Trophoblast cell (in vitro differentiated cells and primary cell): ENCODE results near the gene UGT2B17.
"Not testable (repeated sequence)": the region's sequence is repeated elsewhere in the genome, so short reads cannot be mapped to it uniquely, and the experiment has no call there.

Source experiments
- DNase-seq, 2 donors: peaks; one replicate each; pipeline ENCODE4 v3.0.0-alpha.2; 2016
- H2AFZ ChIP-seq: 2 replicates; pipeline ENCODE4 v1.6.1; 2013; ENCODE audit warnings: low read length, moderate library complexity, mild to moderate bottlenecking; ENCODE audit not compliant: insufficient read depth, poor library complexity
- H2AK5ac ChIP-seq: 2 replicates; pipeline ENCODE4 v1.6.1; 2013; ENCODE audit warnings: mild to moderate bottlenecking, low read length
- H2BK120ac ChIP-seq: 2 replicates; pipeline ENCODE4 v1.6.1; 2013; ENCODE audit warnings: low read length, mild to moderate bottlenecking, moderate library complexity; ENCODE audit not compliant: insufficient read depth, poor library complexity
- H2BK12ac ChIP-seq: 2 replicates; pipeline ENCODE4 v1.6.1; 2013; ENCODE audit warnings: mild to moderate bottlenecking, low read length, moderate library complexity
- H2BK5ac ChIP-seq: 2 replicates; pipeline ENCODE4 v1.6.1; 2013; ENCODE audit warnings: low read length, low read depth, moderate library complexity, mild to moderate bottlenecking; ENCODE audit not compliant: poor library complexity
- H3K14ac ChIP-seq: 2 replicates; pipeline ENCODE4 v1.6.1; 2013; ENCODE audit warnings: mild to moderate bottlenecking, low read length
- H3K18ac ChIP-seq: 2 replicates; pipeline ENCODE4 v1.6.1; 2013; ENCODE audit warnings: mild to moderate bottlenecking, low read length
- H3K23ac ChIP-seq: 2 replicates; pipeline ENCODE4 v1.6.1; 2013; ENCODE audit warnings: low read length
- H3K27ac ChIP-seq: 2 replicates; pipeline ENCODE4 v1.5.1; 2013; ENCODE audit warnings: low read depth, mild to moderate bottlenecking, inconsistent platforms, low read length, moderate library complexity
- H3K27me3 ChIP-seq: 2 replicates; pipeline ENCODE4 v1.6.1; 2013; ENCODE audit warnings: inconsistent platforms, mild to moderate bottlenecking, low read length, moderate library complexity; ENCODE audit not compliant: insufficient read depth
- H3K36me3 ChIP-seq, 2 experiments: 1 replicate in 1 of 2; 2 replicates in 1 of 2; pipeline ENCODE4 v1.6.1; 2013; ENCODE audit warnings: low read length in 2 of 2, mild to moderate bottlenecking in 2 of 2, moderate library complexity in 1 of 2; ENCODE audit not compliant: insufficient read depth in 2 of 2, control insufficient read depth in 1 of 2
- H3K4ac ChIP-seq: 2 replicates; pipeline ENCODE4 v1.6.1; 2013; ENCODE audit warnings: low read depth, mild to moderate bottlenecking, low read length, moderate library complexity
- H3K4me1 ChIP-seq, 2 experiments: 1 replicate in 1 of 2; 2 replicates in 1 of 2; pipeline ENCODE4 v1.6.1; 2013; ENCODE audit warnings: low read length in 2 of 2, mild to moderate bottlenecking in 2 of 2, moderate library complexity in 1 of 2; ENCODE audit not compliant: insufficient read depth in 2 of 2, control insufficient read depth in 1 of 2
- H3K4me2 ChIP-seq: 2 replicates; pipeline ENCODE4 v1.6.1; 2013; ENCODE audit warnings: inconsistent platforms, mild to moderate bottlenecking, low read length, moderate library complexity
- H3K4me3 ChIP-seq: 2 replicates; pipeline ENCODE4 v1.5.1; 2013; ENCODE audit warnings: mild to moderate bottlenecking, low read depth, low read length, inconsistent platforms
- H3K79me1 ChIP-seq: one replicate; pipeline ENCODE4 v1.6.1; 2013; ENCODE audit warnings: low read length
- H3K79me2 ChIP-seq: 2 replicates; pipeline ENCODE4 v1.6.1; 2013; ENCODE audit warnings: low read length, mild to moderate bottlenecking; ENCODE audit not compliant: control insufficient read depth, insufficient read depth, poor library complexity
- H3K9ac ChIP-seq: 2 replicates; pipeline ENCODE4 v1.6.1; 2013; ENCODE audit warnings: mild to moderate bottlenecking, low read length
- H3K9me3 ChIP-seq: 2 replicates; pipeline ENCODE4 v1.6.1; 2013; ENCODE audit warnings: low read depth, mild to moderate bottlenecking, control low read depth, inconsistent platforms, low read length; ENCODE audit not compliant: insufficient read depth
- H4K12ac ChIP-seq: 2 replicates; pipeline ENCODE4 v1.6.1; 2013; ENCODE audit warnings: low read depth, mild to moderate bottlenecking, low read length, moderate library complexity
- H4K8ac ChIP-seq: 2 replicates; pipeline ENCODE4 v1.6.1; 2013; ENCODE audit warnings: low read depth, mild to moderate bottlenecking, low read length, moderate library complexity
- H4K91ac ChIP-seq: one replicate; pipeline ENCODE4 v1.6.1; 2013; ENCODE audit warnings: low read depth, mild to moderate bottlenecking, low read length, moderate library complexity
- WGBS: extraction: QIAGEN DNeasy Blood & Tissue Kit; methylation state at CpG from one replicate; pipeline ENCODE4 v1.1.7; 2013; ENCODE audit warnings: missing lambda C conversion rate; ENCODE audit not compliant: insufficient read length, insufficient coverage; ENCODE audit errors: extremely low coverage; 5-methylcytosine and 5-hydroxymethylcytosine counted together

Gene UGT2B17

GRCh38 chr4:68542742-68543141 is 33.4 kb downstream of the UGT2B17 start:
- not testable (repeated sequence) for H2AFZ ChIP-seq, H2BK12ac ChIP-seq, H3K27ac ChIP-seq, H3K14ac ChIP-seq, H3K9me3 ChIP-seq, H4K12ac ChIP-seq, H3K4me2 ChIP-seq, H3K27me3 ChIP-seq, H3K9ac ChIP-seq, H2BK120ac ChIP-seq, H3K4me3 ChIP-seq, H3K4ac ChIP-seq, H4K91ac ChIP-seq, H2AK5ac ChIP-seq, H3K79me1 ChIP-seq, H2BK5ac ChIP-seq, DNase-seq, H3K4me1 ChIP-seq, H4K8ac ChIP-seq, H3K36me3 ChIP-seq, H3K79me2 ChIP-seq, H3K18ac ChIP-seq, H3K23ac ChIP-seq
- WGBS, result no CpG with 5 or more reads among the region's 13 CpGs

DNA sequence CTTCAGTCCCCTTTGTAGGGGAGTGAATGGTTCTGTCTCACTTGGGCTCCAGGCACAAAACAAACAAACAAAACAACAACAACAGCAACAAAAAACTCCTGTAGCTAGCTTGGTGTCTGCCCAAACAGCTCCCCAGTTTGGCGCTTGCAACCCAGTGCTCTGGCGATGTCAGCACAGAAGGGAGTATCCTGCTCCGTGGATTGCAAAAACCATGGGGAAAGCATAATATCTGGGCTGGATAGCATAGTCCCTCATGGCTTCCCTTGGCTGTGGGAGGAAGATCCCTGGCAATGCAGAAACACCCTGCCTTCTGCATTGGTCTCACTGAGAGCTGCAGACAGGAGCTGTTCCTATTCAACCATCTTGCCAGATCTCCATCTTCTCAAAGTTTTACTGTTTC is 39.7 kb downstream of the UGT2B17 start:
- no peak overlapping the region for H2BK120ac ChIP-seq
- no peak overlapping the region for H4K91ac ChIP-seq
- no peak overlapping the region for H3K4me3 ChIP-seq
- H3K27ac ChIP-seq, result no peak overlapping the region
- no peak overlapping the region for H3K18ac ChIP-seq
- no CpG with 5 or more reads among the region's 3 CpGs for WGBS
- no peak overlapping the region for H3K14ac ChIP-seq
- H3K4ac ChIP-seq, result no peak overlapping the region
- H4K8ac ChIP-seq, result no peak overlapping the region
- H3K9ac ChIP-seq, result no peak overlapping the region
- H2BK5ac ChIP-seq, result no peak overlapping the region
- H3K4me1 ChIP-seq, result no peaks in the 10 kb centered on the region
- no peak overlapping the region for H2AK5ac ChIP-seq
- no peaks in the 10 kb centered on the region for H3K79me1 ChIP-seq
- no peak overlapping the region for H3K4me2 ChIP-seq
- no peak overlapping the region for H2BK12ac ChIP-seq
- no peaks in the 10 kb centered on the region for H3K9me3 ChIP-seq
- DNase-seq, result no peak
- H3K27me3 ChIP-seq, result no peaks in the 10 kb centered on the region
- no peaks in the 10 kb centered on the region for H3K79me2 ChIP-seq
- no peak overlapping the region for H3K23ac ChIP-seq
- H3K36me3 ChIP-seq, result no peaks in the 10 kb centered on the region
- no peak overlapping the region for H2AFZ ChIP-seq
- no peak overlapping the region for H4K12ac ChIP-seq

DNA sequence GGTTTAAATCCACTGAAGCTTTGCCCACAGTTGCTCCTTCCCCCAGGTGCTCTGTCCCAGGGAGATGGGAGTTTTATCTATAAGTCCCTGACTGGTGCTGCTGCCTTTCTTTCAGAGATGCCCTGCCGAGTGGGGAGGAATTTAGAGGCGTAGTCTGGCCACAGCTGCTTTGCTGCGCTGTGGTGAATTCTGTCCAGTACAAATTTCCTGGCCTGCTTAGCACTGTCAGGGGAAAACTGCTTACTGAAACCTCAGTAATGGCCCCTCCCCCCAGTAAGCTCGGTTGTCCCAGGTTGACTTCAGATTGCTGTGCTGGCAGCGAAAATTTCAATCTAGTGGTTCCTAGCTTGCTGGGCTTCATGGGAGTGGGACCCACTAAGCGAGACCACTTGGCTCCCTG is 40.1 kb downstream of the UGT2B17 start:
- Histone ChIP-seq H3K4ac (no peak overlapping the region), H3K9me3 (no peaks in the 10 kb centered on the region)

GRCh38 chr4:68522232-68522631 is 53.9 kb downstream of the UGT2B17 start:
- not testable (repeated sequence) for H3K4me3 ChIP-seq, H3K14ac ChIP-seq, H4K12ac ChIP-seq, H3K4me1 ChIP-seq, H3K27ac ChIP-seq, H3K27me3 ChIP-seq, H3K4me2 ChIP-seq, H3K9me3 ChIP-seq, DNase-seq, H2AFZ ChIP-seq, H3K18ac ChIP-seq, H3K9ac ChIP-seq, H3K4ac ChIP-seq, H2BK5ac ChIP-seq, H3K36me3 ChIP-seq, H4K8ac ChIP-seq, H2BK12ac ChIP-seq, H3K79me1 ChIP-seq, H4K91ac ChIP-seq, H2AK5ac ChIP-seq, H3K23ac ChIP-seq, H2BK120ac ChIP-seq, H3K79me2 ChIP-seq
- no CpG with 5 or more reads among the region's 1 CpG for WGBS

More for the DNA sequence above, 40.1 kb downstream of the UGT2B17 start:
- Histone ChIP-seq H3K23ac (no peak overlapping the region), H4K8ac (no peak overlapping the region), H4K12ac (no peak overlapping the region), H3K27me3 (no peaks in the 10 kb centered on the region), H4K91ac (no peak overlapping the region), H3K4me3 (no peak overlapping the region), H3K4me2 (no peak overlapping the region), H2BK5ac (no peak overlapping the region), H3K18ac (no peak overlapping the region), H3K79me1 (no peaks in the 10 kb centered on the region), H3K14ac (no peak overlapping the region), H3K79me2 (no peaks in the 10 kb centered on the region), H2AK5ac (no peak overlapping the region), H3K9ac (no peak overlapping the region), H2BK12ac (no peak overlapping the region), H3K4me1 (no peaks in the 10 kb centered on the region), H2AFZ (no peak overlapping the region), H2BK120ac (no peak overlapping the region), H3K27ac (no peak overlapping the region), H3K36me3 (no peaks in the 10 kb centered on the region)
- DNase-seq, result no peak
- no CpG with 5 or more reads among the region's 6 CpGs for WGBS
